SHP77 (cell line): ENCODE data around the gene HPS5.

ENCODE experiments used
- DNase-seq, 2 experiments: peaks; one replicate each; lab custom pipeline; 2025; lab: John Stamatoyannopoulos, UW

The HPS5 gene

GRCh38 chr11:18320617-18321016 lies 1.3 kb downstream of the HPS5 start:
- no peak for DNase-seq

- no peak for DNase-seq
These were observed 2.0 kb downstream of the HPS5 start for GRCh38 chr11:18319914-18320313.

- DNase-seq, result no peak
These were observed 4.4 kb downstream of the HPS5 start for GRCh38 chr11:18317551-18317950.

GRCh38 chr11:18315893-18316292 lies 6.0 kb downstream of the HPS5 start:
- no peak for DNase-seq

GRCh38 chr11:18314784-18315523 lies 7.0 kb downstream of the HPS5 start:
- DNase-seq, result no peak

- no peak for DNase-seq
These were observed 7.8 kb downstream of the HPS5 start for GRCh38 chr11:18313965-18314763.

- DNase-seq, result no peak
These were observed 9.1 kb downstream of the HPS5 start for GRCh38 chr11:18312663-18313420.

GRCh38 chr11:18312012-18312411 lies 9.9 kb downstream of the HPS5 start:
- no peak for DNase-seq

- DNase-seq, result no peak
These were observed 11.1 kb downstream of the HPS5 start for GRCh38 chr11:18310800-18311340.

GRCh38 chr11:18309691-18310090 lies 12.2 kb downstream of the HPS5 start:
- no peak for DNase-seq

- DNase-seq, result no peak
These were observed 13.7 kb downstream of the HPS5 start for GRCh38 chr11:18308242-18308641.

GRCh38 chr11:18307461-18308139 lies 14.3 kb downstream of the HPS5 start:
- no peak for DNase-seq

- no peak for DNase-seq
These were observed 17.2 kb downstream of the HPS5 start for GRCh38 chr11:18304745-18305144.

GRCh38 chr11:18299721-18300120 lies 22.2 kb downstream of the HPS5 start:
- DNase-seq, result no peak

- DNase-seq, result no peak
These were observed 26.6 kb downstream of the HPS5 start for GRCh38 chr11:18295316-18295715.

- no peak for DNase-seq
These were observed 27.1 kb downstream of the HPS5 start for GRCh38 chr11:18294862-18295261.

- no peak for DNase-seq
These were observed 33.0 kb downstream of the HPS5 start for GRCh38 chr11:18288911-18289310.

- no peak for DNase-seq
These were observed 36.1 kb downstream of the HPS5 start for GRCh38 chr11:18285841-18286240.

GRCh38 chr11:18282626-18283025 lies 39.3 kb downstream of the HPS5 start:
- DNase-seq, result no peak

- DNase-seq, result no peak
These were observed 41.4 kb downstream of the HPS5 start for GRCh38 chr11:18280438-18281045.

- no peak for DNase-seq
These were observed 44.2 kb downstream of the HPS5 start for GRCh38 chr11:18277565-18278271.
